SK-N-MC (cell line): ENCODE data around the gene SHISA3.

ENCODE experiments used
- DNase-seq: peaks from one replicate; pipeline ENCODE4 v3.0.0-alpha.2; 2011; ENCODE audit warnings: low read depth, low spot score
- H3K27ac ChIP-seq: fragments of 200-600 bp; sonication (generic); 2 replicates; pipeline ENCODE4 v1.5.1; 2016; ENCODE audit warnings: mixed run types
- H3K36me3 ChIP-seq: fragments of 200-600 bp; sonication (generic); 2 replicates; pipeline ENCODE4 v1.6.1; 2017; ENCODE audit warnings: antibody characterized with exemption, low read length, mixed read lengths; ENCODE audit not compliant: insufficient read depth
- H3K4me3 ChIP-seq: fragments of 200-600 bp; sonication (generic); 2 replicates; pipeline ENCODE4 v1.5.1; 2016
- H3K9ac ChIP-seq: fragments of 200-600 bp; sonication (generic); 2 replicates; pipeline ENCODE4 v1.8.0; 2017; ENCODE audit warnings: mixed run types, mixed read lengths; ENCODE audit not compliant: insufficient read length
- H3K9me3 ChIP-seq: fragments of 200-600 bp; sonication (generic); 2 replicates; pipeline ENCODE4 v1.6.1; 2017; ENCODE audit warnings: low read depth, mild to moderate bottlenecking, antibody characterized with exemption, low read length, moderate library complexity, mixed read lengths
- EZH2 ChIP-seq: fragments of 200-600 bp; sonication (generic); IDR thresholded peaks from one replicate; pipeline ENCODE4 v1.6.1; 2017; ENCODE audit warnings: antibody characterized with exemption
- FOXP2 ChIP-seq: optimal IDR thresholded peaks from 2 replicates; pipeline ENCODE3; 2011; ENCODE audit warnings: mild to moderate bottlenecking, moderate library complexity; ENCODE audit not compliant: insufficient read depth; ENCODE audit errors: extremely low read length, control extremely low read depth
- POLR2AphosphoS5 ChIP-seq: IDR thresholded peaks from 2 replicates; pipeline ENCODE4 v1.6.1; 2012; ENCODE audit warnings: mild to moderate bottlenecking, low read depth, low read length, borderline replicate concordance

SHISA3 gene

DNA sequence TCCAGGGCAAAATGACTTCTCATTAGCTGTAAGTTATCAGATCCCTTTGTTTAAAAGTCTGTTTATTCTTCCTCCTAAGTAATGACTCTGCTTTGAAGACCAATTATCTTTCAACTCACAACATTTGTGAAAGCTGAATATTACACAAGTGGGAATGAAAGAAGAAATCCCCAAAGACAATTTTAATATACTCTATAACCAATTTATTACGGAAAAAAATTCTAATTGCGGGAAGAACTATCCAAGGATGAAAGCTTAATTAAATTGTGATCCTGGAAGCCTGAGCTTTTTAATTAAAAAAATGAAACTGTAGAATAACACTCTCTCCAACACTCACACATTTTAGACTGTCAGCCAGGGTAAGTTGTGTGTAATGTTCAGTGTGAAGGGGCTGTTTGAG is 15.6 kb upstream of the SHISA3 start:
- Histone ChIP-seq H3K36me3 (no peaks in the 10 kb centered on the region), H3K4me3 (no peak overlapping the region), H3K9ac (no peak overlapping the region), H3K9me3 (no peaks in the 10 kb centered on the region), H3K27ac (no peak overlapping the region)
- no peak for TF ChIP-seq POLR2AphosphoS5
- TF ChIP-seq EZH2: no peak
- TF ChIP-seq FOXP2: no peak
- no peak for DNase-seq

DNA sequence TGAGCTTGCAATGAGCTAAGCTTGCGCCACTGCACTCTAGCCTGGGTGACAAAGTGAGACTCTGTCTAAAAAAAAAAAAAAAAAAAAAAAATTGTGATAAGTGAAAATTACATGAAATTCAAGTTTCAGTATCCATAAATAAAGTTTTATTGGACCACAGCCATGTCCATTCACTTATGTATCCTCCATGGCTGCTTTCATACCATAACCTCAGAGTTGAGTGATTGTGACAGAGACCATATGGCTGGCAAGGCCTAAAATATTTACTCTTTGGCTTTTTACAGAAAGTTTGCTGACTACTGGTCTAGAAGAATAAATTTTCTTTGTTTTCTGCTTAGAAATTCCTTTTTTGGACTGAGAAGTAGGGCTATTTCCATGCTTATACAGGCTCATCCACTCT is 11.8 kb upstream of the SHISA3 start:
- H3K9me3 ChIP-seq: no peaks in the 10 kb centered on the region
- no peaks in the 10 kb centered on the region for H3K36me3 ChIP-seq
- H3K9ac ChIP-seq: no peak overlapping the region
- TF ChIP-seq POLR2AphosphoS5 (no peak), EZH2 (no peak), FOXP2 (no peak)
- DNase-seq: no peak
- H3K27ac ChIP-seq: no peak overlapping the region
- no peak overlapping the region for H3K4me3 ChIP-seq

- H3K36me3 ChIP-seq: no peaks in the 10 kb centered on the region
- H3K9ac ChIP-seq: no peak overlapping the region
- no peak for TF ChIP-seq EZH2
- TF ChIP-seq FOXP2: no peak
- no peak for TF ChIP-seq POLR2AphosphoS5
- no peaks in the 10 kb centered on the region for H3K9me3 ChIP-seq
- DNase-seq: no peak
- no peak overlapping the region for H3K27ac ChIP-seq
- peak overlapping the region; percentile 39; the same call in 1 of the 2 replicates for H3K4me3 ChIP-seq
Measured at GRCh38 chr4:42390622-42391354, 6.5 kb upstream of the SHISA3 start.

DNA sequence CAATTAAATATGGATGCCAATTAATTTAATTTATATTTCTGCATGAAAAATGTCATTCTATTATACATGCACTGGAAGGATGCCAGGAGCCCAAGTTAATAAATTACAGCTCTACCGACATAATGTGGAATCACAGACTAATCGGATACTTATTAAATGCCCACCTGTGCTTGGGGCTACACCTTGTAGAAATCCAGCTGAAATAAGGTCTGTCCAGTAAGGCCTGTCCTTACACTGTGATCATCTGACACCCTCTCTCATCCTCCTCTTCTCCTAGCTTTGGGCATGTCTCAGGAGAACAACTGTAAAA is 6.0 kb upstream of the SHISA3 start:
- Histone ChIP-seq H3K9ac (no peak overlapping the region), H3K27ac (no peak overlapping the region), H3K36me3 (no peaks in the 10 kb centered on the region), H3K4me3 (peak overlapping the region; percentile 39; the same call in 1 of the 2 replicates), H3K9me3 (no peaks in the 10 kb centered on the region)
- no peak for TF ChIP-seq EZH2
- no peak for TF ChIP-seq POLR2AphosphoS5
- no peak for TF ChIP-seq FOXP2
- no peak for DNase-seq

GRCh38 chr4:42391981-42392380 is 5.3 kb upstream of the SHISA3 start:
- DNase-seq: no peak
- Histone ChIP-seq H3K36me3 (no peaks in the 10 kb centered on the region), H3K9me3 (no peaks in the 10 kb centered on the region), H3K9ac (no peak overlapping the region), H3K4me3 (no peak overlapping the region), H3K27ac (no peak overlapping the region)
- no peak for TF ChIP-seq POLR2AphosphoS5
- no peak for TF ChIP-seq FOXP2
- no peak for TF ChIP-seq EZH2

- Histone ChIP-seq H3K9ac (no peak overlapping the region), H3K4me3 (no peak overlapping the region), H3K9me3 (no peaks in the 10 kb centered on the region), H3K36me3 (no peaks in the 10 kb centered on the region), H3K27ac (no peak overlapping the region)
- no peak for DNase-seq
- TF ChIP-seq EZH2 (no peak), POLR2AphosphoS5 (no peak), FOXP2 (no peak)
Measured at GRCh38 chr4:42392436-42392835, 4.9 kb upstream of the SHISA3 start.

DNA sequence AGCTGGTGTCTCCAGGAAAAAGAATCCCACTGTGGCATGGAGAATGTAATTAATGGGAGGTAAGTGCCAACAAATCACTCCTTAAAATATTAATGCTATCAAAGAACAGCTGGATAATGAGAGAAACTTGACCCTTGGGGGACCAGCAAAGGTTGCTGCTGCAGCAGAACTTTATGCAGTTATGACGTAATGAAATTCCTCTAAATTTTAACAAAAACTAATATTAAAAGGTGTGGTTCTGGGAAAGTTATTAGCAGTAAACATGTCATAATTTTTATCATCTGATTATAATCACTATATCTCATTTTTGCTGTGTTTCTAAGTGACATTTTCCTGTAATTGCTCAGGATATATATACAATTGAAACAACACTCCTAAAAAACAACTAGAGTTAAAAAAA is 1.7 kb upstream of the SHISA3 start:
- no peak for TF ChIP-seq POLR2AphosphoS5
- TF ChIP-seq FOXP2: no peak
- no peak for TF ChIP-seq EZH2
- H3K9ac ChIP-seq: no peak overlapping the region
- no peak overlapping the region for H3K27ac ChIP-seq
- H3K9me3 ChIP-seq: no peaks in the 10 kb centered on the region
- H3K36me3 ChIP-seq: no peaks in the 10 kb centered on the region
- H3K4me3 ChIP-seq: no peak overlapping the region
- no peak for DNase-seq

GRCh38 chr4:42396361-42396751 is 932 bp upstream of the SHISA3 start:
- Histone ChIP-seq H3K36me3 (no peaks in the 10 kb centered on the region), H3K9me3 (no peaks in the 10 kb centered on the region), H3K27ac (no peak overlapping the region), H3K9ac (no peak overlapping the region), H3K4me3 (no peak overlapping the region)
- no peak for DNase-seq
- no peak for TF ChIP-seq FOXP2
- no peak for TF ChIP-seq EZH2
- TF ChIP-seq POLR2AphosphoS5: no peak

DNA sequence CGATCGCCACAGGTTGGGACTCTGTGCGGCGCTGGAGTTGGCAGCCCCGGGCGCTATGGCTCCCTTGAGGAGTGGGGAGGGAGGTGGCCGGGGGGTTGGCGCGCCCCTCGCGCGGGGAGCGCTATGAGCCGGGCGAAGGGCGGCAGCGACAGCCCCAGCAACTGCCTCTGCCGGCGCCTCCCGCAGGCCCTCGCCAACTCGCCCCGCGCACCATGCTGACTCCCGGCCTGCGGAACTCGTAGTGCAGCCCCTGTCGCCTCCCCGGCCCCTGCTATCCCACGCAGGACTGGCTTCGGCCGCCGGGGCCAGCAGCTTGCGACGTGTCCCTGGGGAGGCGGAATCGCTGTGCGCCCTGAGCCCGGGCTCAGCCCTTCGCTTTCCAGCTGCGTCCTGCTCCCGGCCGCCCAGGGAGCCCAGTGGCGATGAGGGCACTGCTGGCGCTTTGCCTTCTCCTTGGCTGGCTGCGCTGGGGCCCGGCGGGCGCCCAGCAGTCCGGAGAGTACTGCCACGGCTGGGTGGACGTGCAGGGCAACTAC is 415 bp downstream of the SHISA3 start:
- Histone ChIP-seq H3K9me3 (no peaks in the 10 kb centered on the region), H3K27ac (no peak overlapping the region), H3K36me3 (no peaks in the 10 kb centered on the region), H3K9ac (peak overlapping the region; percentile 53), H3K4me3 (peak overlapping the region; percentile 84)
- DNase-seq: no peak
- TF ChIP-seq FOXP2 (no peak), EZH2 (no peak), POLR2AphosphoS5 (no peak)

GRCh38 chr4:42398171-42398870 is 1.0 kb downstream of the SHISA3 start:
- H3K9ac ChIP-seq: no peak overlapping the region
- no peak for DNase-seq
- peak overlapping the region; percentile 84 for H3K4me3 ChIP-seq
- H3K36me3 ChIP-seq: no peaks in the 10 kb centered on the region
- no peak for TF ChIP-seq POLR2AphosphoS5
- H3K9me3 ChIP-seq: no peaks in the 10 kb centered on the region
- H3K27ac ChIP-seq: no peak overlapping the region
